ENCODE data around the gene CNTNAP2. TPM values are rescaled to one million over a fixed set of nuclear protein-coding genes. Genes with fewer than 3 reads are reported as not detected.

Gene CNTNAP2
- total and polyA plus RNA-seq, 9 of the 15 experiments (the other 6 are each of a cell fraction or from before 2014, with no cell fraction given) = 0.04 to 0.62 (median 0.09) TPM; not detected in 4

DNA sequence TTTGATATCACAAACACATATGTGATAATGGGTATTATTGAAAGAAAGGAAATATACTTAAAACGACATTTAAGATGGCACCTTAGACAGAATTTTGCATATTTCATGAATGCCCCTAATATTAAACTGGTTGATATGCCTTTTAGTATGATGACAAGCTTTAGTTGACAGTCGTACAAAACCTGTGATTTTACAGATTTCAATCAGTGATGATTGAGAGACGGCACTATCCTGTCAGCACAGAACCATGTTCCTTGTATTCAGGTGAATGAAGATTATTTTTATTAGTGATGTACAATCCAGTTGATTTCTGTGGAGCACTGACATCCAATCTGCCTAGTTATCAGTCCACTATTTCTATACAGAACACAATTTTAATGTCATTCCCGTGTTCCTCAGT, 333.0 kb downstream of the CNTNAP2 start:
- H3K27ac ChIP-seq (ENCODE audit: extremely low read depth, low read depth, low read length) = no peak overlapping the region
- TF ChIP-seq SIN3A (IDR thresholded peaks at IDR 0.05; ENCODE audit: borderline replicate concordance in 2 of 2, control insufficient read depth in 1 of 2, low read depth in 2 of 2, low read length in 2 of 2) (no peak), ILF3 (IDR thresholded peaks at IDR 0.05; ENCODE audit: borderline replicate concordance) (no peak), TEAD1 (CRISPR knock-in tag; IDR thresholded peaks at IDR 0.05) (no peak), TAF15 (IDR thresholded peaks at IDR 0.05; ENCODE audit: low read depth, low read length) (no peak), ZNF174 (CRISPR knock-in tag; IDR thresholded peaks at IDR 0.05) (no peak), NCOR1 (IDR thresholded peaks at IDR 0.05) (no peak), ZNF274 (IDR thresholded peaks at IDR 0.05; ENCODE audit: borderline replicate concordance, low read depth, low read length) (no peak), ZNF75A (CRISPR knock-in tag; IDR thresholded peaks at IDR 0.05) (no peak)
- TF ChIP-seq, protein P1, sequence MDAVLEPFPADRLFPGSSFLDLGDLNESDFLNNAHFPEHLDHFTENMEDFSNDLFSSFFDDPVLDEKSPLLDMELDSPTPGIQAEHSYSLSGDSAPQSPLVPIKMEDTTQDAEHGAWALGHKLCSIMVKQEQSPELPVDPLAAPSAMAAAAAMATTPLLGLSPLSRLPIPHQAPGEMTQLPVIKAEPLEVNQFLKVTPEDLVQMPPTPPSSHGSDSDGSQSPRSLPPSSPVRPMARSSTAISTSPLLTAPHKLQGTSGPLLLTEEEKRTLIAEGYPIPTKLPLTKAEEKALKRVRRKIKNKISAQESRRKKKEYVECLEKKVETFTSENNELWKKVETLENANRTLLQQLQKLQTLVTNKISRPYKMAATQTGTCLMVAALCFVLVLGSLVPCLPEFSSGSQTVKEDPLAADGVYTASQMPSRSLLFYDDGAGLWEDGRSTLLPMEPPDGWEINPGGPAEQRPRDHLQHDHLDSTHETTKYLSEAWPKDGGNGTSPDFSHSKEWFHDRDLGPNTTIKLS (IDR thresholded peaks at IDR 0.05; ENCODE audit: borderline replicate concordance, low read depth) = no peak
- no peaks in the 10 kb centered on the region for H3K36me3 ChIP-seq (ENCODE audit: control insufficient read depth, insufficient read depth, low read length)
- DNase-seq (ENCODE audit: extremely low read depth in 1 of 4, low spot score in 3 of 4) = no peak
- no peak for ATAC-seq
- H3K79me2 ChIP-seq (ENCODE audit: control insufficient read depth, insufficient read depth, low read length) = no peaks in the 10 kb centered on the region
- FAIRE-seq = no peak
- no peaks in the 10 kb centered on the region for H4K20me1 ChIP-seq (replicated peaks; ENCODE audit: control insufficient read depth, insufficient read depth, low read length)
- no peak overlapping the region for H3K4me2 ChIP-seq (ENCODE audit: insufficient read depth, low read length)
- H3K9me3 ChIP-seq (replicated peaks; ENCODE audit: control insufficient read depth, insufficient read depth, low read depth, low read length) = no peaks in the 10 kb centered on the region; the same call in 1 of the 2 replicates
- in situ Hi-C loops (cut with MboI) (no loop called here), intact Hi-C loops (cut with micrococcal nuclease) (no loop called here)
- no peaks in the 10 kb centered on the region for H3K27me3 ChIP-seq (ENCODE audit: control insufficient read depth in 2 of 2, insufficient read depth in 2 of 2, low read length in 2 of 2)
- ChIA-PET CTCF (ENCODE audit: low intra/inter-chr PET ratio) (no interaction called here), POLR2A (no interaction called here)
- H3K9ac ChIP-seq (ENCODE audit: insufficient read depth in 1 of 2, low read depth in 2 of 2, low read length in 2 of 2) = no peak overlapping the region
- H3K9me1 ChIP-seq (ENCODE audit: control insufficient read depth, insufficient read depth, low read length) = no peaks in the 10 kb centered on the region
- H3K4me1 ChIP-seq (replicated peaks in 1 of 2; ENCODE audit: control insufficient read depth in 2 of 2, insufficient read depth in 2 of 2, low read length in 2 of 2) = no peaks in the 10 kb centered on the region
- WGBS (ENCODE audit: insufficient coverage, low coverage, missing lambda C conversion rate) = 3% methylated on average over 4 of the region's 4 CpGs
- no peak overlapping the region for H3K4me3 ChIP-seq
- no TSS peak for BruUV-seq (replicated peaks)
- H2AFZ ChIP-seq (ENCODE audit: low read depth, low read length) = no peak overlapping the region
